ENCODE data around the gene RPL32.

Gene RPL32

GRCh38 chr3:12875857-12876836 lies 34.8 kb upstream of the RPL32 start:
- H3K27me3 ChIP-seq (ENCODE audit: insufficient read depth, low read length, poor library complexity, severe bottlenecking) = no peaks in the 10 kb centered on the region
- H3K9ac ChIP-seq (ENCODE audit: low read depth, low read length, poor library complexity, severe bottlenecking) = no peak overlapping the region
- H3K4me1 ChIP-seq (ENCODE audit: insufficient read depth, low read length, poor library complexity, severe bottlenecking) = no peaks in the 10 kb centered on the region
- H2AFZ ChIP-seq (ENCODE audit: low read length) = no peak overlapping the region
- no peaks in the 10 kb centered on the region for H3K9me3 ChIP-seq (ENCODE audit: insufficient read depth, low read depth, low read length)
- no peak overlapping the region for H3K4me3 ChIP-seq (ENCODE audit: low read length, poor library complexity, severe bottlenecking)
- no peaks in the 10 kb centered on the region for H3K79me2 ChIP-seq (ENCODE audit: insufficient read depth, low read length)
- H3K4me2 ChIP-seq (ENCODE audit: low read depth, low read length, poor library complexity, severe bottlenecking) = no peak overlapping the region
- TF ChIP-seq, protein P1, sequence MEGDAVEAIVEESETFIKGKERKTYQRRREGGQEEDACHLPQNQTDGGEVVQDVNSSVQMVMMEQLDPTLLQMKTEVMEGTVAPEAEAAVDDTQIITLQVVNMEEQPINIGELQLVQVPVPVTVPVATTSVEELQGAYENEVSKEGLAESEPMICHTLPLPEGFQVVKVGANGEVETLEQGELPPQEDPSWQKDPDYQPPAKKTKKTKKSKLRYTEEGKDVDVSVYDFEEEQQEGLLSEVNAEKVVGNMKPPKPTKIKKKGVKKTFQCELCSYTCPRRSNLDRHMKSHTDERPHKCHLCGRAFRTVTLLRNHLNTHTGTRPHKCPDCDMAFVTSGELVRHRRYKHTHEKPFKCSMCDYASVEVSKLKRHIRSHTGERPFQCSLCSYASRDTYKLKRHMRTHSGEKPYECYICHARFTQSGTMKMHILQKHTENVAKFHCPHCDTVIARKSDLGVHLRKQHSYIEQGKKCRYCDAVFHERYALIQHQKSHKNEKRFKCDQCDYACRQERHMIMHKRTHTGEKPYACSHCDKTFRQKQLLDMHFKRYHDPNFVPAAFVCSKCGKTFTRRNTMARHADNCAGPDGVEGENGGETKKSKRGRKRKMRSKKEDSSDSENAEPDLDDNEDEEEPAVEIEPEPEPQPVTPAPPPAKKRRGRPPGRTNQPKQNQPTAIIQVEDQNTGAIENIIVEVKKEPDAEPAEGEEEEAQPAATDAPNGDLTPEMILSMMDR (conservative IDR thresholded peaks at IDR 0.05; ENCODE audit: low read length) = no peak
- H3K9me2 ChIP-seq (replicated peaks; ENCODE audit: low read depth, low read length) = no peaks in the 10 kb centered on the region
- H3K36me3 ChIP-seq (ENCODE audit: insufficient read depth, low read length) = no peaks in the 10 kb centered on the region
- H3F3A ChIP-seq (ENCODE audit: low read depth) = no peaks in the 10 kb centered on the region
- no peaks in the 10 kb centered on the region for H4K20me1 ChIP-seq (ENCODE audit: insufficient read depth, low read length, poor library complexity, severe bottlenecking)

DNA sequence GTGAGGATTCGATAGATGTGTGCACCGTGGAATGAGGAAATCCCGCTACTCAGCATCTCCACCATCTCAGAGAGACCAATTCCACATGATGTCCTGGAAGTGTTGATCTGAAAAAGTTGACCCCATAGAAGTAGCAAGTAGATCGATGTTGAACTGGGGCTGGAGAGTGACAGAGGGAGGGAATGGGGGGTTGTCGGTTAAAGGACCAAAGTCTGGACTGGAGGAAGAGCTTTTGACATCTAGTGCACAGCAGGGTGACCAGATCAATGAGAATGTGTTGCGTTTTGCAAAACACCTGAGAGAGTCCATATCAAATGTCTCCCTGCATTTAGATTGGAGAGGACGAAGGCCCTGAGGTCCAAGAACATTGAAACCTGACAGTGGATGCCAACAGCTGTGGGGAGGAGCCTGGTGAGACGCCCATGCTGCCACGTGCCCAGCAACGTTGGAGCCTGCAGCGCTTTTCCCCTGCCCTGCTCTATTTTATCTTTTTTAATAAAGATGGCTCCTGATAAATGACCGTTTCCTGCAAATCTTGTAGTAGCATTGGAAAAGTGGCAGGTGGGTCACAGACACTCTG lies 30.1 kb upstream of the RPL32 start:
- TF ChIP-seq, protein P1 (conservative IDR thresholded peaks at IDR 0.05; ENCODE audit: low read length) = no peak
- no peak for TF ChIP-seq EZH2phosphoT487 (IDR thresholded peaks at IDR 0.05; ENCODE audit: borderline replicate concordance)
- H3K9ac ChIP-seq (ENCODE audit: low read depth, low read length, poor library complexity, severe bottlenecking) = no peak overlapping the region
- H3F3A ChIP-seq (ENCODE audit: low read depth) = no peaks in the 10 kb centered on the region
- no peaks in the 10 kb centered on the region for H4K20me1 ChIP-seq (ENCODE audit: insufficient read depth, low read length, poor library complexity, severe bottlenecking)
- H3K36me3 ChIP-seq (ENCODE audit: insufficient read depth, low read length) = no peaks in the 10 kb centered on the region
- H2AFZ ChIP-seq (ENCODE audit: low read length) = no peak overlapping the region
- H3K27me3 ChIP-seq (ENCODE audit: insufficient read depth, low read length, poor library complexity, severe bottlenecking) = no peaks in the 10 kb centered on the region
- no peaks in the 10 kb centered on the region for H3K9me2 ChIP-seq (replicated peaks; ENCODE audit: low read depth, low read length)
- H3K9me3 ChIP-seq (ENCODE audit: insufficient read depth, low read depth, low read length) = no peaks in the 10 kb centered on the region
- no peaks in the 10 kb centered on the region for H3K79me2 ChIP-seq (ENCODE audit: insufficient read depth, low read length)
- no peak overlapping the region for H3K4me2 ChIP-seq (ENCODE audit: low read depth, low read length, poor library complexity, severe bottlenecking)
- no peak overlapping the region for H3K4me3 ChIP-seq (ENCODE audit: low read length, poor library complexity, severe bottlenecking)
- H3K4me1 ChIP-seq (ENCODE audit: insufficient read depth, low read length, poor library complexity, severe bottlenecking) = peaks cover 4% of the 10 kb centered on the region

- Histone ChIP-seq H3K79me2 (ENCODE audit: insufficient read depth, low read length) (no peaks in the 10 kb centered on the region), H3K9me2 (replicated peaks; ENCODE audit: low read depth, low read length) (no peaks in the 10 kb centered on the region), H2AFZ (ENCODE audit: low read length) (no peak overlapping the region), H4K20me1 (ENCODE audit: insufficient read depth, low read length, poor library complexity, severe bottlenecking) (no peaks in the 10 kb centered on the region), H3K36me3 (ENCODE audit: insufficient read depth, low read length) (no peaks in the 10 kb centered on the region), H3K9ac (ENCODE audit: low read depth, low read length, poor library complexity, severe bottlenecking) (no peak overlapping the region), H3K4me1 (ENCODE audit: insufficient read depth, low read length, poor library complexity, severe bottlenecking) (peaks cover 4% of the 10 kb centered on the region), H3F3A (ENCODE audit: low read depth) (no peaks in the 10 kb centered on the region), H3K9me3 (ENCODE audit: insufficient read depth, low read depth, low read length) (no peaks in the 10 kb centered on the region), H3K27me3 (ENCODE audit: insufficient read depth, low read length, poor library complexity, severe bottlenecking) (no peaks in the 10 kb centered on the region), H3K4me3 (ENCODE audit: low read length, poor library complexity, severe bottlenecking) (no peak overlapping the region), H3K4me2 (ENCODE audit: low read depth, low read length, poor library complexity, severe bottlenecking) (no peak overlapping the region)
- TF ChIP-seq, protein P1 (conservative IDR thresholded peaks at IDR 0.05; ENCODE audit: low read length) = no peak
- no peak for TF ChIP-seq EZH2phosphoT487 (IDR thresholded peaks at IDR 0.05; ENCODE audit: borderline replicate concordance)
Measured at GRCh38 chr3:12870942-12871341, 29.6 kb upstream of the RPL32 start.
